Ishikawa (cell line): ENCODE measurements around the gene KLHDC8A.

Experiments used
- CEBPB ChIP-seq: IDR thresholded peaks from 2 replicates; pipeline ENCODE4 v1.6.1; 2012
- CREB1 ChIP-seq: IDR thresholded peaks from 2 replicates; pipeline ENCODE4 v1.6.1; 2012; ENCODE audit warnings: low read depth
- EGR1 ChIP-seq: IDR thresholded peaks from 2 replicates; pipeline ENCODE4 v1.6.1; 2012
- EP300 ChIP-seq: IDR thresholded peaks from 2 replicates; pipeline ENCODE4 v1.6.1; 2012; ENCODE audit warnings: borderline replicate concordance
- FOXM1 ChIP-seq: IDR thresholded peaks from 2 replicates; pipeline ENCODE4 v1.6.1; 2012; ENCODE audit warnings: low read depth, borderline replicate concordance
- NFIC ChIP-seq: IDR thresholded peaks from 2 replicates; pipeline ENCODE4 v1.6.1; 2012
- RAD21 ChIP-seq: IDR thresholded peaks from 2 replicates; pipeline ENCODE4 v1.6.1; 2012; ENCODE audit warnings: low read depth
- TAF1 ChIP-seq: IDR thresholded peaks from 2 replicates; pipeline ENCODE4 v1.6.1; 2012; ENCODE audit warnings: low read depth, mild to moderate bottlenecking
- TCF12 ChIP-seq: IDR thresholded peaks from 2 replicates; pipeline ENCODE4 v1.6.1; 2012; ENCODE audit warnings: low read depth
- TEAD4 ChIP-seq: IDR thresholded peaks from 2 replicates; pipeline ENCODE4 v1.6.1; 2012
- YY1 ChIP-seq: IDR thresholded peaks from 2 replicates; pipeline ENCODE4 v1.6.1; 2012; ENCODE audit warnings: low read depth
- ZBTB7A ChIP-seq: IDR thresholded peaks from 2 replicates; pipeline ENCODE4 v1.6.1; 2012; ENCODE audit warnings: low read depth
- TF ChIP-seq, protein P1 (sequence below): IDR thresholded peaks from 2 replicates; pipeline ENCODE4 v1.6.1; 2012; ENCODE audit warnings: low read depth, mild to moderate bottlenecking
- TF ChIP-seq, protein P2 (sequence below): IDR thresholded peaks from 2 replicates; pipeline ENCODE4 v1.6.1; 2012
- TF ChIP-seq, protein P3 (sequence below): IDR thresholded peaks from 2 replicates; pipeline ENCODE4 v1.6.1; 2012

The KLHDC8A gene, protein sequence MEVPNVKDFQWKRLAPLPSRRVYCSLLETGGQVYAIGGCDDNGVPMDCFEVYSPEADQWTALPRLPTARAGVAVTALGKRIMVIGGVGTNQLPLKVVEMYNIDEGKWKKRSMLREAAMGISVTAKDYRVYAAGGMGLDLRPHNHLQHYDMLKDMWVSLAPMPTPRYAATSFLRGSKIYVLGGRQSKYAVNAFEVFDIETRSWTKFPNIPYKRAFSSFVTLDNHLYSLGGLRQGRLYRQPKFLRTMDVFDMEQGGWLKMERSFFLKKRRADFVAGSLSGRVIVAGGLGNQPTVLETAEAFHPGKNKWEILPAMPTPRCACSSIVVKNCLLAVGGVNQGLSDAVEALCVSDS

DNA sequence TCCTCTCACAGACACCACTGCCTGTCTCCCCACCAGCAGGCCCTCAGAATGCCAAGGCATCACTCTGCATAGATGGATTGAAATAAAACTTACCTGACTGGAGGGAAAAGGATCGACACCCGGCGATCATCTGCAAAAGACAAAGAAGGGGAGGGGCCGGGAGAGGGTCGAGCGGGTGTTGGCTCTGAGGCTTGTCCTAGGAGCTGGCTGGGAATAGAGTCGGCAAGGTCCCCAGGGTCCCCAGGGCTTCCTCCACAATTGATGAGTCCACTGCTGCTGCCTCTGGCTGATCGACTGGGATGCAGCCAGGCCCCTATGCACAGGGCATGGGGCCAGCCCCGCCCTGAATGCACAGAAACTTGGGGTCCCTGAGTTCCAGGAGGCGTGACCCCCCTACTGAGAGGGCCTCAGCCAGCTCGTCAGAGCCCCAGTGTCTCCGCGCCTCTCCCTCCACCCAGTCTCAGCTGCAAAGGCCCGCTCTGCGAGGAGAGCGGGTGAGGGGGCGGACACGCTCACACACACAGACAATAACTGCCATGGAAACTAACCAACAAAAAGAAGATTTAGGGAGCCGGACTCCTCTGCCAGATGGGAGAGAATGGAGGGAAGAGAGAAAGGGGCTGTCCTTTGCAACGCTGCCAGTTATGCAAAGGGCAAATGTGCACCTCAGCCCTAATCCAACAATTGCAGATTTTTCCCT is at the start of gene KLHDC8A:
Gene KLHDC8A (minus strand): TSS at position 483 of the 700 bp plus-strand sequence. CDS start 13,318 bp downstream, outside the sequence.
- TF ChIP-seq NFIC (peak; percentile 33; the same call in 1 of the 2 replicates), TCF12 (0 out of 2 replicates have a peak, but pooled peaks have one; percentile 11), TEAD4 (no peak), EP300 (peak; percentile 46), YY1 (no peak), RAD21 (no peak), CEBPB (no peak), EGR1 (peak; percentile 93), ZBTB7A (no peak), CREB1 (no peak), FOXM1 (no peak)
- TF ChIP-seq, protein P1, sequence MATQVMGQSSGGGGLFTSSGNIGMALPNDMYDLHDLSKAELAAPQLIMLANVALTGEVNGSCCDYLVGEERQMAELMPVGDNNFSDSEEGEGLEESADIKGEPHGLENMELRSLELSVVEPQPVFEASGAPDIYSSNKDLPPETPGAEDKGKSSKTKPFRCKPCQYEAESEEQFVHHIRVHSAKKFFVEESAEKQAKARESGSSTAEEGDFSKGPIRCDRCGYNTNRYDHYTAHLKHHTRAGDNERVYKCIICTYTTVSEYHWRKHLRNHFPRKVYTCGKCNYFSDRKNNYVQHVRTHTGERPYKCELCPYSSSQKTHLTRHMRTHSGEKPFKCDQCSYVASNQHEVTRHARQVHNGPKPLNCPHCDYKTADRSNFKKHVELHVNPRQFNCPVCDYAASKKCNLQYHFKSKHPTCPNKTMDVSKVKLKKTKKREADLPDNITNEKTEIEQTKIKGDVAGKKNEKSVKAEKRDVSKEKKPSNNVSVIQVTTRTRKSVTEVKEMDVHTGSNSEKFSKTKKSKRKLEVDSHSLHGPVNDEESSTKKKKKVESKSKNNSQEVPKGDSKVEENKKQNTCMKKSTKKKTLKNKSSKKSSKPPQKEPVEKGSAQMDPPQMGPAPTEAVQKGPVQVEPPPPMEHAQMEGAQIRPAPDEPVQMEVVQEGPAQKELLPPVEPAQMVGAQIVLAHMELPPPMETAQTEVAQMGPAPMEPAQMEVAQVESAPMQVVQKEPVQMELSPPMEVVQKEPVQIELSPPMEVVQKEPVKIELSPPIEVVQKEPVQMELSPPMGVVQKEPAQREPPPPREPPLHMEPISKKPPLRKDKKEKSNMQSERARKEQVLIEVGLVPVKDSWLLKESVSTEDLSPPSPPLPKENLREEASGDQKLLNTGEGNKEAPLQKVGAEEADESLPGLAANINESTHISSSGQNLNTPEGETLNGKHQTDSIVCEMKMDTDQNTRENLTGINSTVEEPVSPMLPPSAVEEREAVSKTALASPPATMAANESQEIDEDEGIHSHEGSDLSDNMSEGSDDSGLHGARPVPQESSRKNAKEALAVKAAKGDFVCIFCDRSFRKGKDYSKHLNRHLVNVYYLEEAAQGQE = no peak
- TF ChIP-seq, protein P2, sequence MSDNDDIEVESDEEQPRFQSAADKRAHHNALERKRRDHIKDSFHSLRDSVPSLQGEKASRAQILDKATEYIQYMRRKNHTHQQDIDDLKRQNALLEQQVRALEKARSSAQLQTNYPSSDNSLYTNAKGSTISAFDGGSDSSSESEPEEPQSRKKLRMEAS = no peak
- TF ChIP-seq, protein P3, sequence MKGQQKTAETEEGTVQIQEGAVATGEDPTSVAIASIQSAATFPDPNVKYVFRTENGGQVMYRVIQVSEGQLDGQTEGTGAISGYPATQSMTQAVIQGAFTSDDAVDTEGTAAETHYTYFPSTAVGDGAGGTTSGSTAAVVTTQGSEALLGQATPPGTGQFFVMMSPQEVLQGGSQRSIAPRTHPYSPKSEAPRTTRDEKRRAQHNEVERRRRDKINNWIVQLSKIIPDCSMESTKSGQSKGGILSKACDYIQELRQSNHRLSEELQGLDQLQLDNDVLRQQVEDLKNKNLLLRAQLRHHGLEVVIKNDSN = no peak

DNA sequence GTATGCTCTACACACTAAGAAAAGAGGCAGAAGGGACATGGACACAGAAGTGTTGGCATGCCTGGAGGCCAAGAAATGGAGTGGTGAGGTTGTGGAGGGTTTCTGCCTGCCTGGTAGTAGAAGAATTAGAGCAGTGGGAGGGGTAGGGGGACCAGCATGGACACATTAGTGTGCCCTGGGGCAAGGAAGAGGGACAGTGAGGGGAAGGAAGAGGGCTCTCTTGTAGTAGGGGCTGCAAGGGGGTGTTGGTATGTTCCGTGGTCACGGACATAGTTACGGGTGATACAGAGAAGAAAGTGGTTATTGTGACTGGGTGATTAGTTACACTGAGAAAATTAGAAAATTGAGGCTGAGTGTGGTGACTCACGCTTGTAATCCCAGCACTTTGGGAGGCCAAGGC is 41.9 kb upstream of the KLHDC8A start:
- TF ChIP-seq RAD21 (no peak), EGR1 (no peak), CREB1 (no peak), EP300 (no peak), TCF12 (no peak), TAF1 (no peak), FOXM1 (no peak), YY1 (no peak), NFIC (no peak), TEAD4 (no peak), CEBPB (no peak), ZBTB7A (no peak)
- TF ChIP-seq, protein P1 = no peak
- TF ChIP-seq, protein P3 = no peak
- TF ChIP-seq, protein P2 = no peak

DNA sequence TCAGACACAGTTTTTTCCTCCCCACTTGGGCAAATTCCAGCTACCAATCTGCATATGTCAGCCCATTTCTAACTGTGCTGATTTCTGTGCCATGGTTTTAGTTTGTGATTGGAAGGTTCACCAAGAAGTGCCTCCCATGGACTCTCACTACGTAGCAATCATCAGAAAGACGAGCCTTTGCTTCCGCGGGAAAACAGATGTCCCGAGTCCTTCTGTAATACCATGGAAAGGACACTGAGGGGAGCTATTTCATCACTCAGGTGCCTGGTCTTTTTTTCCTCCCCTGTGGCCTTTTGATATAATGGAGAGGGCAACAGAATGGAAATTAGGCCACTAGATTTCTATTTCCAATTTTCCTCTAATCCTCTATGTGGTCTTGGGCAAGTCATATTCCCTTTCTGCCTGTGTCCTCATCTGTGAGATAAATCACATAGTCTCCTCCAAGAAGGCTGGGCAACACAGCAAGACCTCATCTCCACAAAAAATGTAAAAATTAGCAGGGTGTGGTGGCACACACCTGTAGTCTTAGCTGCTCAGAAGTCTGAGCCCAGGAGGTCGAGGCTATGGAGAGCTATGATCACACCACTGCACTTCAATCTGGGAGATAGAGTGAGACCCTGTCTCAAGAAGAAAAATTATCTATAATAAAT is 40.4 kb upstream of the KLHDC8A start:
- no peak for TF ChIP-seq TCF12
- TF ChIP-seq RAD21 = peak; percentile 98
- no peak for TF ChIP-seq TAF1
- TF ChIP-seq, protein P1 = no peak
- TF ChIP-seq YY1 = no peak
